Trophoblast cell (in vitro differentiated cells and primary cell): ENCODE results near the gene SBF2.

ENCODE experiments used
- DNase-seq, 2 donors: peaks; one replicate each; pipeline ENCODE4 v3.0.0-alpha.2; 2016
- H2AFZ ChIP-seq: 2 replicates; pipeline ENCODE4 v1.6.1; 2013; ENCODE audit warnings: low read length, moderate library complexity, mild to moderate bottlenecking; ENCODE audit not compliant: insufficient read depth, poor library complexity
- H2AK5ac ChIP-seq: 2 replicates; pipeline ENCODE4 v1.6.1; 2013; ENCODE audit warnings: mild to moderate bottlenecking, low read length
- H2BK120ac ChIP-seq: 2 replicates; pipeline ENCODE4 v1.6.1; 2013; ENCODE audit warnings: low read length, mild to moderate bottlenecking, moderate library complexity; ENCODE audit not compliant: insufficient read depth, poor library complexity
- H2BK12ac ChIP-seq: 2 replicates; pipeline ENCODE4 v1.6.1; 2013; ENCODE audit warnings: mild to moderate bottlenecking, low read length, moderate library complexity
- H2BK5ac ChIP-seq: 2 replicates; pipeline ENCODE4 v1.6.1; 2013; ENCODE audit warnings: low read length, low read depth, moderate library complexity, mild to moderate bottlenecking; ENCODE audit not compliant: poor library complexity
- H3K14ac ChIP-seq: 2 replicates; pipeline ENCODE4 v1.6.1; 2013; ENCODE audit warnings: mild to moderate bottlenecking, low read length
- H3K18ac ChIP-seq: 2 replicates; pipeline ENCODE4 v1.6.1; 2013; ENCODE audit warnings: mild to moderate bottlenecking, low read length
- H3K23ac ChIP-seq: 2 replicates; pipeline ENCODE4 v1.6.1; 2013; ENCODE audit warnings: low read length
- H3K27ac ChIP-seq: 2 replicates; pipeline ENCODE4 v1.5.1; 2013; ENCODE audit warnings: low read depth, mild to moderate bottlenecking, inconsistent platforms, low read length, moderate library complexity
- H3K27me3 ChIP-seq: 2 replicates; pipeline ENCODE4 v1.6.1; 2013; ENCODE audit warnings: inconsistent platforms, mild to moderate bottlenecking, low read length, moderate library complexity; ENCODE audit not compliant: insufficient read depth
- H3K36me3 ChIP-seq, 2 experiments: 1 replicate in 1 of 2; 2 replicates in 1 of 2; pipeline ENCODE4 v1.6.1; 2013; ENCODE audit warnings: low read length in 2 of 2, mild to moderate bottlenecking in 2 of 2, moderate library complexity in 1 of 2; ENCODE audit not compliant: insufficient read depth in 2 of 2, control insufficient read depth in 1 of 2
- H3K4ac ChIP-seq: 2 replicates; pipeline ENCODE4 v1.6.1; 2013; ENCODE audit warnings: low read depth, mild to moderate bottlenecking, low read length, moderate library complexity
- H3K4me1 ChIP-seq, 2 experiments: 1 replicate in 1 of 2; 2 replicates in 1 of 2; pipeline ENCODE4 v1.6.1; 2013; ENCODE audit warnings: low read length in 2 of 2, mild to moderate bottlenecking in 2 of 2, moderate library complexity in 1 of 2; ENCODE audit not compliant: insufficient read depth in 2 of 2, control insufficient read depth in 1 of 2
- H3K4me2 ChIP-seq: 2 replicates; pipeline ENCODE4 v1.6.1; 2013; ENCODE audit warnings: inconsistent platforms, mild to moderate bottlenecking, low read length, moderate library complexity
- H3K4me3 ChIP-seq: 2 replicates; pipeline ENCODE4 v1.5.1; 2013; ENCODE audit warnings: mild to moderate bottlenecking, low read depth, low read length, inconsistent platforms
- H3K79me1 ChIP-seq: one replicate; pipeline ENCODE4 v1.6.1; 2013; ENCODE audit warnings: low read length
- H3K79me2 ChIP-seq: 2 replicates; pipeline ENCODE4 v1.6.1; 2013; ENCODE audit warnings: low read length, mild to moderate bottlenecking; ENCODE audit not compliant: control insufficient read depth, insufficient read depth, poor library complexity
- H3K9ac ChIP-seq: 2 replicates; pipeline ENCODE4 v1.6.1; 2013; ENCODE audit warnings: mild to moderate bottlenecking, low read length
- H3K9me3 ChIP-seq: 2 replicates; pipeline ENCODE4 v1.6.1; 2013; ENCODE audit warnings: low read depth, mild to moderate bottlenecking, control low read depth, inconsistent platforms, low read length; ENCODE audit not compliant: insufficient read depth
- H4K12ac ChIP-seq: 2 replicates; pipeline ENCODE4 v1.6.1; 2013; ENCODE audit warnings: low read depth, mild to moderate bottlenecking, low read length, moderate library complexity
- H4K8ac ChIP-seq: 2 replicates; pipeline ENCODE4 v1.6.1; 2013; ENCODE audit warnings: low read depth, mild to moderate bottlenecking, low read length, moderate library complexity
- H4K91ac ChIP-seq: one replicate; pipeline ENCODE4 v1.6.1; 2013; ENCODE audit warnings: low read depth, mild to moderate bottlenecking, low read length, moderate library complexity
- WGBS: extraction: QIAGEN DNeasy Blood & Tissue Kit; methylation state at CpG from one replicate; pipeline ENCODE4 v1.1.7; 2013; ENCODE audit warnings: missing lambda C conversion rate; ENCODE audit not compliant: insufficient read length, insufficient coverage; ENCODE audit errors: extremely low coverage; 5-methylcytosine and 5-hydroxymethylcytosine counted together

The SBF2 gene

DNA sequence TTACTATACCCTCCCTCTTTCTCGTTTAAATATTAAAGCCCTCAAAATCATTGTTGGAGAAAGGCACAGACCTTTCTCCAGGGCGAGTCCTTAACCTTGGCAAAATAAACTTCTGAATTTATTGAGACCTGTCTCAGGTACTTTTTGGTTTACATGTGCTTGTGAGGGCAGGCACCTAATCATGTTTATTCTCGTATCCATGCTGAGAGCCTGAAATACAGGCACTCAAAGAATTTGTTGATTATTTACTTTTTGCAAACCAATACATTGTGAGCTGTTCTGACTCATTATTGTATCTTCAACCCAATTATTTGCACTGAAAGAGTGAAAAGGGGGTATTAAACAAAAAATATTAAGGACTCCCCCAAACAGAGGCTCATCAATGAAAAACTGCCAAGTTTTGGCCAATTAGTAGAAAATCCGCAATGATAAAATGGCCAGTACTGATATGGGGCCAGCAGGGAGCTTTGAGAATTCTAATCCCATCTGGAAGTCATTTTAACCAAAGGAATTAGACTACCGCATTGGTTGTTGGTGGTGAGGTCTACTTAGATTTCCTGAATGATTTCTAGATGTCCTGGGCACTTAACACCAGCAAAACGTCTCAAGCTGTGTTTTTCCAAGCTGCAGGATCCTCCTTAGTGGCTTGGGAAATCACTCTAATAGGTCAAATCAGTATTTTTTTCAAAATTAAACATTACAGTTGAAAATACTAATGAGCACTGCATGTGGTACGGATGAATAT, 472.8 kb downstream of the SBF2 start:
- no peaks in the 10 kb centered on the region for H3K9me3 ChIP-seq

DNA sequence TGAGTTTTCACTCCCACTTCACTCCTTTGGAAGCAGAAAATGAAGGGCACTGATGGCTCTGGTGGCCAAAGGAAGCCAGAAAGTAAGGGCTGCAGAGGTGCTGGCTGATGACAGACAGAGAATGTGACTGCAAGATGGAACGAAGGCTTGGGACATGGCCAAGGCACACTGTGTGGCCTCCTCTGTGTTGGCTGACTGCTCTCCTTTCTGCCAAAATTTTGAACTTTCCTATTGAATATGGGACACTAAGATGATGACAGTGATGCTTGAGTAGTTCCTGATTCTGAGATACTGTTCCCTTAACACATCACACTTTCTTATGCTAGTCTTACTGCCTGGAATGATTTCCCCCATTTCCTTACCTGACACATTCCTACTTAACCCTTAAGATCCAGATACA, 473.8 kb downstream of the SBF2 start:
- Histone ChIP-seq H3K4me2 (no peak overlapping the region), H3K14ac (no peak overlapping the region), H3K4ac (no peak overlapping the region), H3K18ac (no peak overlapping the region), H3K27ac (no peak overlapping the region), H3K9ac (no peak overlapping the region), H3K23ac (no peak overlapping the region), H2BK5ac (no peak overlapping the region), H4K91ac (no peak overlapping the region), H2AK5ac (no peak overlapping the region), H3K4me1 (peaks cover 4 to 5% of the 10 kb centered on the region in 2 experiments), H4K8ac (no peak overlapping the region), H4K12ac (no peak overlapping the region), H3K36me3 (no peaks in the 10 kb centered on the region), H3K4me3 (no peak overlapping the region), H2BK12ac (no peak overlapping the region), H3K79me1 (peaks cover 4% of the 10 kb centered on the region), H3K9me3 (no peaks in the 10 kb centered on the region), H3K79me2 (no peaks in the 10 kb centered on the region), H2AFZ (no peak overlapping the region), H2BK120ac (no peak overlapping the region), H3K27me3 (no peaks in the 10 kb centered on the region)
- no CpG with 5 or more reads among the region's 1 CpG for WGBS
- DNase-seq = no peak

More for the DNA sequence above, 472.8 kb downstream of the SBF2 start:
- no peak overlapping the region for H2BK5ac ChIP-seq
- H2AK5ac ChIP-seq = no peak overlapping the region
- H2AFZ ChIP-seq = no peak overlapping the region
- no peak overlapping the region for H3K4me3 ChIP-seq
- H3K27me3 ChIP-seq = no peaks in the 10 kb centered on the region
- no peak overlapping the region for H4K12ac ChIP-seq
- H2BK120ac ChIP-seq = no peak overlapping the region
- H4K8ac ChIP-seq = no peak overlapping the region
- no peak overlapping the region for H3K4me2 ChIP-seq
- no peak overlapping the region for H3K4ac ChIP-seq
- H3K4me1 ChIP-seq = peaks cover 3% of the 10 kb centered on the region in 2 experiments
- DNase-seq = no peak
- no CpG with 5 or more reads among the region's 7 CpGs for WGBS
- H2BK12ac ChIP-seq = no peak overlapping the region
- no peak overlapping the region for H3K18ac ChIP-seq
- no peak overlapping the region for H4K91ac ChIP-seq
- no peaks in the 10 kb centered on the region for H3K79me2 ChIP-seq
- H3K23ac ChIP-seq = no peak overlapping the region
- peaks cover 4% of the 10 kb centered on the region for H3K79me1 ChIP-seq
- no peaks in the 10 kb centered on the region for H3K36me3 ChIP-seq
- H3K9ac ChIP-seq = no peak overlapping the region
- no peak overlapping the region for H3K14ac ChIP-seq
- H3K27ac ChIP-seq = no peak overlapping the region

GRCh38 chr11:9817191-9817590, 476.8 kb downstream of the SBF2 start:
- Histone ChIP-seq H3K36me3 (no peaks in the 10 kb centered on the region), H3K23ac (no peak overlapping the region)
- WGBS = no CpG with 5 or more reads among the region's 1 CpG

DNA sequence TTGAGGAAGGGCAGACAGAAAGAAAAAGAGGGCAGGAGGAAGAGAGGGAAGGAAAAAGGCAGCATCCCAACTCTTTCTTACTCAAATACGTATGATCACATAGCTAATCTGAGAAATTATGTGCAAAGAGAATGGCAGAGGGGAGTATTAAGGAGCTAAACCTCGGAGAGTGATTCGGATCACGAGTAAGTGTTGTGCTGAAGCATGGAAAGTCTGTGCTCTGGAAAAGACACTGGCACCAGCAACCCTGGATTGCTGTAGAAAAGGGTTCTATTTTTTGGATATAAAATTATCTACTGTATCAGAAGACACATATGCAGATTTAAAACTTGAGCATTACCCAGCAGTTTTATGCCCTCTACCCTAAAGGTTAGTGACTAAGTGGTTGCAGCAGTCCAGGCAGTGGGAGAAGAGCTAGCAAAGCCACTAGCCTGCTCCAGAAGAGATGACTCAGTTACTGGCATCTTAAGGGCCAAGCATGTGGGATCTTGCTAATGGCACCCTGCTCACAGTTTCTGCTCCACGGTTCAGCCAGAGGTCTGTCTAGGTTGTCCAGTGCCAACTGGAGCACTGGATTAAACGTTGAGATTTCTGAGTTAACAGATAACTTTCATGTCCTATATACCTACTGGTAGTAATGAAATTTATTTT, 478.4 kb downstream of the SBF2 start:
- Histone ChIP-seq H2BK12ac (no peak overlapping the region), H3K79me1 (peaks cover 2% of the 10 kb centered on the region), H2BK120ac (no peak overlapping the region), H4K91ac (no peak overlapping the region), H4K8ac (no peak overlapping the region), H3K27ac (no peak overlapping the region), H3K4me2 (no peak overlapping the region), H3K27me3 (no peaks in the 10 kb centered on the region), H3K4ac (no peak overlapping the region), H2AK5ac (no peak overlapping the region), H2BK5ac (no peak overlapping the region), H3K23ac (no peak overlapping the region), H2AFZ (no peak overlapping the region), H3K9me3 (no peaks in the 10 kb centered on the region), H4K12ac (no peak overlapping the region), H3K4me3 (no peak overlapping the region), H3K4me1 (peaks cover 2% of the 10 kb centered on the region in 2 experiments), H3K79me2 (no peaks in the 10 kb centered on the region), H3K36me3 (no peaks in the 10 kb centered on the region), H3K14ac (no peak overlapping the region), H3K9ac (no peak overlapping the region), H3K18ac (no peak overlapping the region)
- WGBS = no CpG with 5 or more reads among the region's 6 CpGs
- DNase-seq = peak; percentile 56 to 64

More at GRCh38 chr11:9817191-9817590, 476.8 kb downstream of the SBF2 start:
- H3K4me3 ChIP-seq = no peak overlapping the region
- H4K12ac ChIP-seq = no peak overlapping the region
- no peak overlapping the region for H2AFZ ChIP-seq
- H3K14ac ChIP-seq = no peak overlapping the region
- H3K79me1 ChIP-seq = peaks cover 2% of the 10 kb centered on the region
- no peak overlapping the region for H3K9ac ChIP-seq
- H2BK120ac ChIP-seq = no peak overlapping the region
- H2AK5ac ChIP-seq = no peak overlapping the region
- H3K4me1 ChIP-seq = peaks cover 2% of the 10 kb centered on the region in 2 experiments
- H3K27ac ChIP-seq = no peak overlapping the region
- no peaks in the 10 kb centered on the region for H3K27me3 ChIP-seq
- no peak for DNase-seq
- no peak overlapping the region for H2BK5ac ChIP-seq
- H3K79me2 ChIP-seq = no peaks in the 10 kb centered on the region
- no peak overlapping the region for H3K4ac ChIP-seq
- H4K91ac ChIP-seq = no peak overlapping the region
- no peak overlapping the region for H2BK12ac ChIP-seq
- H3K4me2 ChIP-seq = no peak overlapping the region
- no peaks in the 10 kb centered on the region for H3K9me3 ChIP-seq
- no peak overlapping the region for H3K18ac ChIP-seq
- H4K8ac ChIP-seq = no peak overlapping the region
